CD14-positive monocyte (primary cell): ENCODE results near the gene ZDHHC13. TPM values are rescaled to one million over a fixed set of nuclear protein-coding genes. Genes with fewer than 3 reads are reported as not detected.

Source experiments
- DNase-seq, 3 donors: peaks; one replicate each; pipeline ENCODE4 v3.0.0-alpha.2; 2011 to 2022
- H2AFZ ChIP-seq: 2 replicates; pipeline ENCODE4 v1.6.0; 2012; ENCODE audit warnings: mild to moderate bottlenecking, low read depth, low read length, inconsistent platforms; ENCODE audit not compliant: insufficient read depth, poor library complexity, severe bottlenecking
- H3K27ac ChIP-seq, 2 donors: 1 replicate in 1 of 2; 2 replicates in 1 of 2; pipeline ENCODE4 v1.5.1; 2012 to 2013; ENCODE audit warnings: low read length in 2 of 2, control low read depth in 1 of 2, inconsistent platforms in 1 of 2, low read depth in 1 of 2, mild to moderate bottlenecking in 1 of 2
- H3K27me3 ChIP-seq, 2 donors: one replicate each; pipeline versions ENCODE4 v1.6.0 to v1.6.1; 2011 to 2013; ENCODE audit warnings: low read length in 2 of 2; ENCODE audit not compliant: control insufficient read depth in 2 of 2, insufficient read depth in 2 of 2
- H3K36me3 ChIP-seq, 2 donors: replicated peaks in 1 of 2; 1 replicate in 1 of 2; 2 replicates in 1 of 2; pipeline versions ENCODE4 v1.5.1 to v1.6.1; 2012 to 2013; ENCODE audit warnings: low read length in 2 of 2, control low read depth in 1 of 2, inconsistent platforms in 1 of 2, mild to moderate bottlenecking in 1 of 2; ENCODE audit not compliant: insufficient read depth in 2 of 2, control insufficient read depth in 1 of 2
- H3K4me1 ChIP-seq, 2 donors: 1 replicate in 1 of 2; 2 replicates in 1 of 2; pipeline versions ENCODE4 v1.5.1 to v1.6.1; 2012 to 2013; ENCODE audit warnings: low read length in 2 of 2, control low read depth in 1 of 2, inconsistent platforms in 1 of 2, mild to moderate bottlenecking in 1 of 2, moderate library complexity in 1 of 2; ENCODE audit not compliant: insufficient read depth in 2 of 2, control insufficient read depth in 1 of 2
- H3K4me2 ChIP-seq: replicated peaks from 2 replicates; pipeline ENCODE3; 2012; ENCODE audit warnings: low read length, moderate library complexity, mild to moderate bottlenecking; ENCODE audit not compliant: poor library complexity, severe bottlenecking; ENCODE audit errors: extremely low read depth
- H3K4me3 ChIP-seq, 3 experiments: fragments of 200-600 bp in 1 of 3; sonication (generic) in 1 of 3; replicated peaks in 1 of 3; 1 replicate in 2 of 3; 2 replicates in 1 of 3; pipeline ENCODE4 v1.5.1; 2011 to 2013; ENCODE audit warnings: low read length in 3 of 3, mild to moderate bottlenecking in 3 of 3, control low read depth in 2 of 3, low read depth in 2 of 3, inconsistent platforms in 1 of 3, moderate library complexity in 1 of 3
- H3K79me2 ChIP-seq: 2 replicates; pipeline ENCODE4 v1.6.0; 2012; ENCODE audit warnings: mild to moderate bottlenecking, control low read depth, inconsistent platforms, low read length, moderate library complexity; ENCODE audit not compliant: insufficient read depth
- H3K9ac ChIP-seq: 2 replicates; pipeline ENCODE4 v1.6.0; 2017; ENCODE audit warnings: low read length, mild to moderate bottlenecking; ENCODE audit not compliant: insufficient read depth, poor library complexity, severe bottlenecking
- H3K9me3 ChIP-seq, 2 donors: replicated peaks in 1 of 2; 1 replicate in 1 of 2; 2 replicates in 1 of 2; pipeline versions ENCODE4 v1.5.1 to v1.6.1; 2012 to 2013; ENCODE audit warnings: low read length in 2 of 2, control low read depth in 1 of 2; ENCODE audit not compliant: control insufficient read depth in 1 of 2, insufficient read depth in 1 of 2
- H4K20me1 ChIP-seq: 2 replicates; pipeline ENCODE4 v1.6.0; 2012; ENCODE audit warnings: mild to moderate bottlenecking, low read length, control low read depth, moderate library complexity; ENCODE audit not compliant: insufficient read depth
- H3K27ac Mint-ChIP-seq, 7 donors: one replicate each; pipeline ENCODE4 v1.8.0; 2020; ENCODE audit warnings: mild to moderate bottlenecking in 7 of 7, mixed read lengths in 7 of 7, moderate library complexity in 6 of 7, inconsistent platforms in 2 of 7
- H3K27me3 Mint-ChIP-seq, 3 donors: one replicate each; pipeline ENCODE4 v1.8.0; 2021 to 2022; ENCODE audit warnings: low read depth in 3 of 3, mild to moderate bottlenecking in 3 of 3, mixed read lengths in 3 of 3, moderate library complexity in 3 of 3, inconsistent platforms in 1 of 3
- H3K36me3 Mint-ChIP-seq, 2 donors: one replicate each; pipeline ENCODE4 v1.8.0; 2020; ENCODE audit warnings: mixed read lengths in 2 of 2, inconsistent platforms in 1 of 2, mild to moderate bottlenecking in 1 of 2
- H3K4me1 Mint-ChIP-seq: one replicate; pipeline ENCODE4 v1.8.0; 2020; ENCODE audit warnings: mild to moderate bottlenecking, mixed read lengths
- H3K4me3 Mint-ChIP-seq, 2 donors: one replicate each; pipeline ENCODE4 v1.8.0; 2020; ENCODE audit warnings: mild to moderate bottlenecking in 2 of 2, mixed read lengths in 2 of 2, moderate library complexity in 1 of 2
- H3K9me3 Mint-ChIP-seq, 7 donors: one replicate each; pipeline ENCODE4 v1.8.0; 2020 to 2022; ENCODE audit warnings: mixed read lengths in 7 of 7, mild to moderate bottlenecking in 6 of 7, moderate library complexity in 6 of 7, inconsistent platforms in 2 of 7
- WGBS: methylation state at CpG from one replicate; pipeline ENCODE4 v1.1.5; 2013; ENCODE audit warnings: missing lambda C conversion rate; ENCODE audit not compliant: insufficient coverage; 5-methylcytosine and 5-hydroxymethylcytosine counted together
- intact Hi-C, 2 donors: fragments of 100-400 bp; cut with micrococcal nuclease; formaldehyde crosslinking; loops; one replicate each; pipeline versions ENCODE4 v1.15.0 to v1.15.1; 2023
- polyA plus RNA-seq, 3 donors: library from polyadenylated mRNA; depleted of rRNA in 1 of 3; unstranded in 2 of 3; stranded (reverse) in 1 of 3; fragments of 300-500 nt in 2 of 3; fragments of >200 nt in 1 of 3; fragmentation: Illumina TruSeq in 2 of 3; gene quantifications; 1 replicate in 2 of 3; 2 replicates in 1 of 3; pipeline ENCODE4 v1.2.3, GENCODE V29; 2012 to 2021
- TF ChIP-seq, protein P1 (sequence below): fragments of 200-600 bp; IDR thresholded peaks from one replicate; pipeline ENCODE4 v1.8.0; 2022; ENCODE audit warnings: antibody characterized with exemption, mild to moderate bottlenecking

ZDHHC13 gene
- polyA plus RNA-seq, 3 donors: 5.6 to 7.5 (median 5.6) TPM

- H3K36me3 Mint-ChIP-seq: no peaks in the 10 kb centered on the region
- no peaks in the 10 kb centered on the region for H3K9me3 Mint-ChIP-seq
- Histone ChIP-seq H4K20me1 (no peaks in the 10 kb centered on the region), H2AFZ (no peak overlapping the region), H3K9ac (no peak overlapping the region), H3K27ac (no peak overlapping the region), H3K27me3 (no peaks in the 10 kb centered on the region), H3K4me3 (no peak overlapping the region), H3K36me3 (no peaks in the 10 kb centered on the region), H3K79me2 (no peaks in the 10 kb centered on the region), H3K4me1 (no peaks in the 10 kb centered on the region), H3K4me2 (no peak overlapping the region), H3K9me3 (no peaks in the 10 kb centered on the region)
- intact Hi-C loops: no loop called here
- H3K4me3 Mint-ChIP-seq: no peak overlapping the region
- TF ChIP-seq, protein P1, sequence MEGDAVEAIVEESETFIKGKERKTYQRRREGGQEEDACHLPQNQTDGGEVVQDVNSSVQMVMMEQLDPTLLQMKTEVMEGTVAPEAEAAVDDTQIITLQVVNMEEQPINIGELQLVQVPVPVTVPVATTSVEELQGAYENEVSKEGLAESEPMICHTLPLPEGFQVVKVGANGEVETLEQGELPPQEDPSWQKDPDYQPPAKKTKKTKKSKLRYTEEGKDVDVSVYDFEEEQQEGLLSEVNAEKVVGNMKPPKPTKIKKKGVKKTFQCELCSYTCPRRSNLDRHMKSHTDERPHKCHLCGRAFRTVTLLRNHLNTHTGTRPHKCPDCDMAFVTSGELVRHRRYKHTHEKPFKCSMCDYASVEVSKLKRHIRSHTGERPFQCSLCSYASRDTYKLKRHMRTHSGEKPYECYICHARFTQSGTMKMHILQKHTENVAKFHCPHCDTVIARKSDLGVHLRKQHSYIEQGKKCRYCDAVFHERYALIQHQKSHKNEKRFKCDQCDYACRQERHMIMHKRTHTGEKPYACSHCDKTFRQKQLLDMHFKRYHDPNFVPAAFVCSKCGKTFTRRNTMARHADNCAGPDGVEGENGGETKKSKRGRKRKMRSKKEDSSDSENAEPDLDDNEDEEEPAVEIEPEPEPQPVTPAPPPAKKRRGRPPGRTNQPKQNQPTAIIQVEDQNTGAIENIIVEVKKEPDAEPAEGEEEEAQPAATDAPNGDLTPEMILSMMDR: no peak
- peaks cover 0 to 4% (median 0%) of the 10 kb centered on the region in 3 donors for H3K27me3 Mint-ChIP-seq
- no peak overlapping the region for H3K27ac Mint-ChIP-seq
- H3K4me1 Mint-ChIP-seq: no peaks in the 10 kb centered on the region
- no peak for DNase-seq
- 77% methylated on average over 4 of the region's 5 CpGs for WGBS
These were observed 70.3 kb downstream of the ZDHHC13 start for GRCh38 chr11:19187114-19187832.

DNA sequence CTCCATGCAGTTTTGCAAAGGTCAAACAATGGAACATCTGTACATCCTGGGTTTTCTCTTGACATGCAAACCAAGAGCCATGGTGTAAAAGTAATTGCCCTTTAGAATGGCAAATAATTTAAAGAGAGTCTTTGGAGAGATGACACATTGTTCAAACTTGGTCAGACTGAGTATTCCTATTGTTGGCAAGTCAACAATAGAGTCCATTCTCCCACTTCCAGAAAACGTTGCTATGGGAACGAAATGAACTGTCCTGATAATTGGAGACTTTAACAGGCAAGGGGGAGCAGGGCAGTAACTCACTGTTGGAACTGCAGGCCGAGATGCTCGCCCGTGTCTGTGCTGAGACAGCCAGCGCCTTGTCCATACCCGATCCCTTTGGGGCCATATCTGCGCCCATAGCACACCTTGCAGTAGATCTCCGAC, 70.9 kb downstream of the ZDHHC13 start:
- H3K27me3 Mint-ChIP-seq: peaks cover 0 to 4% (median 0%) of the 10 kb centered on the region in 3 donors
- Histone ChIP-seq H3K4me1 (no peaks in the 10 kb centered on the region), H2AFZ (no peak overlapping the region), H3K79me2 (no peaks in the 10 kb centered on the region), H3K4me2 (no peak overlapping the region), H3K9ac (no peak overlapping the region), H4K20me1 (no peaks in the 10 kb centered on the region), H3K27ac (no peak overlapping the region), H3K27me3 (no peaks in the 10 kb centered on the region), H3K36me3 (no peaks in the 10 kb centered on the region), H3K9me3 (no peaks in the 10 kb centered on the region), H3K4me3 (no peak overlapping the region)
- no peak overlapping the region for H3K4me3 Mint-ChIP-seq
- no peaks in the 10 kb centered on the region for H3K36me3 Mint-ChIP-seq
- 94% methylated on average over 7 of the region's 9 CpGs for WGBS
- no peak overlapping the region for H3K27ac Mint-ChIP-seq
- no peaks in the 10 kb centered on the region for H3K4me1 Mint-ChIP-seq
- TF ChIP-seq, protein P1: no peak
- intact Hi-C loops: no loop called here
- H3K9me3 Mint-ChIP-seq: no peaks in the 10 kb centered on the region
- no peak for DNase-seq
